AG04449 (cell line): ENCODE measurements around the gene TMEM186.
"Not testable (repeated sequence)": the region's sequence is repeated elsewhere in the genome, so short reads cannot be mapped to it uniquely, and the experiment has no call there.

ENCODE experiments used
- CTCF ChIA-PET: fragments of 350-600 bp; formaldehyde crosslinking; extraction: SDS; loops from one replicate; lab custom pipeline; 2021; ENCODE audit warnings: antibody characterized with exemption; lab: Yijun Ruan, JAX
- POLR2A ChIA-PET: fragments of 400-600, 350-600 bp; formaldehyde crosslinking; extraction: SDS; loops from one replicate; lab custom pipeline; 2020; ENCODE audit warnings: antibody characterized with exemption, inconsistent platforms; lab: Yijun Ruan, JAX
- DNase-seq: peaks from one replicate; pipeline ENCODE4 v3.0.0-alpha.2; 2010; ENCODE audit warnings: low read depth, low spot score
- H3K4me3 ChIP-seq: 2 replicates; pipeline ENCODE4 v1.5.1; 2011; ENCODE audit warnings: low read depth, mild to moderate bottlenecking, control low read depth, low read length
- CTCF ChIP-seq: IDR thresholded peaks from one replicate; pipeline ENCODE4 v1.5.1; 2011; ENCODE audit warnings: mild to moderate bottlenecking, moderate library complexity, low read length, control low read depth, inconsistent platforms; ENCODE audit not compliant: insufficient read depth; ENCODE audit errors: missing control alignments

TMEM186 gene

GRCh38 chr16:8804313-8804712 is 6.9 kb upstream of the TMEM186 start:
- DNase-seq = no peak
- no peak for TF ChIP-seq CTCF
- CTCF ChIA-PET = no interaction called here
- POLR2A ChIA-PET = no interaction called here
- H3K4me3 ChIP-seq = no peak overlapping the region

- H3K4me3 ChIP-seq, POLR2A ChIA-PET, DNase-seq: not testable (repeated sequence)
- CTCF ChIA-PET = interaction anchor here (0.7 to 1.2 kb wide), 2 partner anchors 77 to 142 kb away, joined by 3 read pairs; no protein-coding TSS in a partner anchor
Measured at GRCh38 chr16:8803733-8804132, 6.3 kb upstream of the TMEM186 start.

GRCh38 chr16:8801701-8802100 is 4.3 kb upstream of the TMEM186 start:
- CTCF ChIA-PET = interaction anchor here (1.0 to 2.0 kb wide), 4 partner anchors 9 to 140 kb away, joined by 4 to 17 read pairs (median 8); no protein-coding TSS in a partner anchor
- DNase-seq = no peak
- POLR2A ChIA-PET = interaction anchor here (1.2 kb wide), 1 partner anchor 27 kb away, joined by 3 read pairs; no protein-coding TSS in a partner anchor
- TF ChIP-seq CTCF = no peak
- no peak overlapping the region for H3K4me3 ChIP-seq

GRCh38 chr16:8798535-8799157 is 1.2 kb upstream of the TMEM186 start:
- no peak for DNase-seq
- peak overlapping the region; percentile 98 for H3K4me3 ChIP-seq
- ChIA-PET CTCF (interaction anchor here (1.7 to 15.9 kb wide), 5 partner anchors 12 to 231 kb away, joined by 5 to 342 read pairs (median 10); no protein-coding TSS in a partner anchor), POLR2A (interaction anchor here (0.7 kb wide), 1 partner anchor 8 kb away, joined by 3 read pairs; no protein-coding TSS in a partner anchor)
- TF ChIP-seq CTCF = no peak

- H3K4me3 ChIP-seq = peak overlapping the region; percentile 98
- no peak for DNase-seq
- TF ChIP-seq CTCF = no peak
- ChIA-PET POLR2A (interaction anchor here (0.7 kb wide), 1 partner anchor 8 kb away, joined by 3 read pairs; no protein-coding TSS in a partner anchor), CTCF (interaction anchor here (1.2 to 15.9 kb wide), 6 partner anchors 13 to 231 kb away, joined by 3 to 342 read pairs (median 8); no protein-coding TSS in a partner anchor)
Measured at GRCh38 chr16:8798174-8798527, 712 bp upstream of the TMEM186 start.

- CTCF ChIA-PET = interaction anchor here (0.8 to 15.9 kb wide), 5 partner anchors 8 to 229 kb away, joined by 3 to 342 read pairs (median 10); no protein-coding TSS in a partner anchor
- POLR2A ChIA-PET = interaction anchor here (0.6 kb wide), 1 partner anchor 119 kb away, joined by 3 read pairs; no protein-coding TSS in a partner anchor
- TF ChIP-seq CTCF = no peak
- H3K4me3 ChIP-seq = peak overlapping the region; percentile 98
- DNase-seq = no peak
Measured at GRCh38 chr16:8796469-8797363, 723 bp downstream of the TMEM186 start.
